Suprapubic skin (tissue), 4 donors: ENCODE measurements around the gene C16orf92. TPM values are rescaled to one million over a fixed set of nuclear protein-coding genes. Genes with fewer than 3 reads are reported as not detected.

Experiments used
- DNase-seq, 2 donors: peaks; one replicate each; pipeline ENCODE4 v3.0.0-alpha.2; 2019; ENCODE audit warnings: low spot score in 2 of 2
- H3K27ac ChIP-seq: fragments of 200-600 bp; sonication (generic); one replicate; pipeline ENCODE4 v1.5.1; 2019
- H3K27me3 ChIP-seq: fragments of 200-600 bp; sonication (generic); one replicate; pipeline ENCODE4 v1.5.1; 2019
- H3K36me3 ChIP-seq: fragments of 200-600 bp; sonication (generic); one replicate; pipeline ENCODE4 v1.5.1; 2019
- H3K4me1 ChIP-seq: fragments of 200-600 bp; sonication (generic); one replicate; pipeline ENCODE4 v1.5.1; 2019
- H3K4me3 ChIP-seq: fragments of 200-600 bp; sonication (generic); one replicate; pipeline ENCODE4 v1.5.1; 2019; ENCODE audit warnings: mild to moderate bottlenecking
- H3K9me3 ChIP-seq: fragments of 200-600 bp; sonication (generic); one replicate; pipeline ENCODE4 v1.5.1; 2019
- CTCF ChIP-seq, 2 donors: fragments of 200-600 bp in 1 of 2; fragments of 450-650 bp in 1 of 2; sonication (generic) in 1 of 2; IDR thresholded peaks; one replicate each; pipeline ENCODE4 v1.5.1; 2016 to 2019; ENCODE audit warnings: antibody characterized with exemption in 2 of 2, mild to moderate bottlenecking in 1 of 2, moderate library complexity in 1 of 2
- EP300 ChIP-seq: sonication (generic); formaldehyde crosslinking; IDR thresholded peaks from one replicate; pipeline ENCODE4 v1.6.1; 2017; ENCODE audit warnings: antibody characterized with exemption
- POLR2A ChIP-seq, 2 donors: fragments of 450-650 bp; IDR thresholded peaks; one replicate each; pipeline ENCODE4 v1.6.1; 2017; ENCODE audit warnings: antibody characterized with exemption in 2 of 2, mild to moderate bottlenecking in 2 of 2, moderate library complexity in 2 of 2
- POLR2AphosphoS5 ChIP-seq, 3 donors: sonication (generic); formaldehyde crosslinking; IDR thresholded peaks; one replicate each; pipeline ENCODE4 v1.6.1; 2017; ENCODE audit warnings: antibody characterized with exemption in 3 of 3
- WGBS: methylation state at CpG from one replicate; pipeline ENCODE4 v1.1.5; 2018; 5-methylcytosine and 5-hydroxymethylcytosine counted together
- total RNA-seq, 4 donors: library from RNA; depleted of rRNA; stranded (reverse); fragments of >200 nt; gene quantifications; one replicate each; pipeline ENCODE4 v1.1.0, GENCODE V29; 2016

Gene C16orf92
- not detected for total RNA-seq

GRCh38 chr16:30022887-30023286 lies at the start of gene C16orf92:
Gene C16orf92 (plus strand): TSS chr16:30023198. CDS start chr16:30023341, 143 bp downstream.
- TF ChIP-seq POLR2A (IDR thresholded peaks at IDR 0.05) (no peak), CTCF (IDR thresholded peaks at IDR 0.05) (no peak), EP300 (no peak), POLR2AphosphoS5 (IDR thresholded peaks at IDR 0.05) (no peak)
- Histone ChIP-seq H3K36me3 (no peaks in the 10 kb centered on the region), H3K9me3 (no peaks in the 10 kb centered on the region), H3K27ac (no peak within 1 kb of the TSS), H3K4me3 (no peak within 1 kb of the TSS), H3K4me1 (peaks cover 10% of the 10 kb centered on the region), H3K27me3 (peaks cover 31% of the 10 kb centered on the region)
- 79% methylated on average over 6 of the region's 6 CpGs for WGBS
- no peak for DNase-seq

GRCh38 chr16:29973384-29974246 lies 49.4 kb upstream of the C16orf92 start, which contains the start of gene TAOK2:
Gene TAOK2 (plus strand): TSS chr16:29973868. CDS start chr16:29977773, 3,905 bp downstream.
- Histone ChIP-seq H3K27me3 (no peaks in the 10 kb centered on the region), H3K36me3 (peaks cover 42% of the 10 kb centered on the region), H3K27ac (peak within 1 kb of the TSS; percentile 95), H3K9me3 (no peaks in the 10 kb centered on the region), H3K4me3 (peak within 1 kb of the TSS; percentile 96), H3K4me1 (peaks cover 47% of the 10 kb centered on the region)
- WGBS = 3% methylated on average over 51 of the region's 75 CpGs
- TF ChIP-seq EP300 (no peak), POLR2AphosphoS5 (IDR thresholded peaks at IDR 0.05) (peak in 2 of 3 donors; percentile 67), POLR2A (IDR thresholded peaks at IDR 0.05) (peak in 1 of 2 donors; percentile 69)
- DNase-seq = peak; percentile 98 to 99

GRCh38 chr16:29974291-29975133 lies 48.5 kb upstream of the C16orf92 start:
- Histone ChIP-seq H3K36me3 (peaks cover 42% of the 10 kb centered on the region), H3K27ac (peak overlapping the region; percentile 95), H3K27me3 (no peaks in the 10 kb centered on the region), H3K4me3 (peak overlapping the region; percentile 96), H3K9me3 (no peaks in the 10 kb centered on the region), H3K4me1 (peaks cover 47% of the 10 kb centered on the region)
- 4% methylated on average over 24 of the region's 31 CpGs for WGBS
- peak in 1 of 2 donors; percentile 70 for DNase-seq
- TF ChIP-seq CTCF (IDR thresholded peaks at IDR 0.05) (no peak), POLR2A (IDR thresholded peaks at IDR 0.05) (no peak), EP300 (no peak), POLR2AphosphoS5 (IDR thresholded peaks at IDR 0.05) (no peak)

- Histone ChIP-seq H3K27ac (peak overlapping the region; percentile 40), H3K4me1 (peaks cover 47% of the 10 kb centered on the region), H3K9me3 (no peaks in the 10 kb centered on the region), H3K36me3 (peaks cover 42% of the 10 kb centered on the region), H3K4me3 (peak overlapping the region; percentile 96), H3K27me3 (no peaks in the 10 kb centered on the region)
- WGBS = 53% methylated on average over 5 of the region's 5 CpGs
- TF ChIP-seq POLR2A (IDR thresholded peaks at IDR 0.05) = no peak
- no peak for TF ChIP-seq EP300
- TF ChIP-seq POLR2AphosphoS5 (IDR thresholded peaks at IDR 0.05) = no peak
- no peak for TF ChIP-seq CTCF (IDR thresholded peaks at IDR 0.05)
- DNase-seq = no peak
Observed at GRCh38 chr16:29975134-29975538, 47.9 kb upstream of the C16orf92 start.

GRCh38 chr16:29975811-29976511 lies 47.0 kb upstream of the C16orf92 start:
- peak overlapping the region; percentile 96 for H3K4me3 ChIP-seq
- no peaks in the 10 kb centered on the region for H3K27me3 ChIP-seq
- peaks cover 47% of the 10 kb centered on the region for H3K4me1 ChIP-seq
- TF ChIP-seq EP300 = no peak
- TF ChIP-seq POLR2AphosphoS5 (IDR thresholded peaks at IDR 0.05) = no peak
- TF ChIP-seq CTCF (IDR thresholded peaks at IDR 0.05) = no peak
- H3K9me3 ChIP-seq = no peaks in the 10 kb centered on the region
- DNase-seq = no peak
- peak overlapping the region; percentile 40 for H3K27ac ChIP-seq
- H3K36me3 ChIP-seq = peaks cover 45% of the 10 kb centered on the region
- WGBS = 21% methylated on average over 6 of the region's 6 CpGs
